ENCODE data around the gene EPHB3. TPM values are rescaled to one million over a fixed set of nuclear protein-coding genes. Genes with fewer than 3 reads are reported as not detected.

The EPHB3 gene
- total and polyA plus RNA-seq, 10 of the 15 experiments (the other 5 are each of a cell fraction or from before 2014, with no cell fraction given) = 0.09 TPM; not detected in 9

GRCh38 chr3:184542577-184542976 is 19.0 kb upstream of the EPHB3 start:
- H3K4me1 ChIP-seq (ENCODE audit: control insufficient read depth, insufficient read depth, low read length) = no peaks in the 10 kb centered on the region
- RAD21 ChIA-PET (ENCODE audit: unreplicated experiment) = interaction anchor here (0.7 to 2.8 kb wide), 2 partner anchors 148 to 171 kb away, joined by 4 to 14 read pairs; no protein-coding TSS in a partner anchor
- no TSS peak for BruUV-seq (replicated peaks)
- 0% methylated on average over 2 of the region's 4 CpGs for WGBS (ENCODE audit: insufficient coverage, insufficient replicate concordance, low lambda C conversion rate, missing lambda C conversion rate)
- no peak overlapping the region for H3K27ac ChIP-seq (ENCODE audit: control insufficient read depth, insufficient read depth)
- H3K79me2 ChIP-seq (ENCODE audit: control insufficient read depth, insufficient read depth, low read length) = no peaks in the 10 kb centered on the region
- ATAC-seq (no peak), DNase-seq (ENCODE audit: low read depth, low spot score) (no peak), FAIRE-seq (no peak)
- CTCF ChIA-PET = interaction anchor here (0.7 to 4.9 kb wide), 7 partner anchors 7 to 189 kb away, joined by 3 to 31 read pairs (median 4); no protein-coding TSS in a partner anchor
- in situ Hi-C loops (cut with MboI) = no loop called here
- intact Hi-C loops (cut with micrococcal nuclease; ENCODE audit: unreplicated experiment) = loop anchor here (5.0 kb wide), 3 partner anchors 75 to 645 kb away; no protein-coding TSS in a partner anchor
- no peaks in the 10 kb centered on the region for H3K9me3 ChIP-seq (replicated peaks; ENCODE audit: control insufficient read depth, insufficient read depth, low read length)
- SMC1A ChIA-PET (ENCODE audit: uncharacterized antibody, unreplicated experiment) = interaction anchor here (0.6 to 2.1 kb wide), 4 partner anchors 25 to 512 kb away, joined by 3 to 10 read pairs (median 4); no protein-coding TSS in a partner anchor
- no peaks in the 10 kb centered on the region for H3K36me3 ChIP-seq (ENCODE audit: control insufficient read depth in 2 of 2, insufficient read depth in 2 of 2, low read length in 1 of 2)
- H3K27me3 ChIP-seq (replicated peaks in 1 of 2; ENCODE audit: control insufficient read depth in 2 of 2, insufficient read depth in 2 of 2, low read length in 1 of 2) = peaks cover 0 to 1% of the 10 kb centered on the region in 2 experiments; a peak in 2 of 4 replicates
- H3K4me2 ChIP-seq (ENCODE audit: control insufficient read depth, insufficient read depth) = no peak overlapping the region
- POLR2A ChIA-PET = interaction anchor here (0.6 kb wide), 1 partner anchor 916 kb away, joined by 4 read pairs; no protein-coding TSS in a partner anchor
- no peak overlapping the region for H3K4me3 ChIP-seq
- no peak overlapping the region for H3K9ac ChIP-seq (ENCODE audit: control insufficient read depth, insufficient read depth, low read length)
- TF ChIP-seq ATF2 (IDR thresholded peaks at IDR 0.05; ENCODE audit: low read length) (no peak), SMC3 (IDR thresholded peaks at IDR 0.05; ENCODE audit: borderline replicate concordance, low read length) (no peak), E2F8 (IDR thresholded peaks at IDR 0.05; ENCODE audit: low read depth, partially characterized antibody) (no peak), MEF2A (IDR thresholded peaks at IDR 0.05; ENCODE audit: insufficient read depth, low read depth, low read length) (no peak), BMI1 (IDR thresholded peaks at IDR 0.05; ENCODE audit: borderline replicate concordance) (no peak), CREB1 (IDR thresholded peaks at IDR 0.05; ENCODE audit: low read depth) (no peak), CTCF (IDR thresholded peaks at IDR 0.05 in 2 of 3, conservative IDR thresholded peaks at IDR 0.05 in 1 of 3; ENCODE audit: control insufficient read depth in 2 of 3, extremely low read depth in 1 of 3, insufficient read depth in 1 of 3, low read depth in 3 of 3, low read length in 3 of 3) (no peak), MLLT1 (IDR thresholded peaks at IDR 0.05) (no peak), TAF1 (IDR thresholded peaks at IDR 0.05; ENCODE audit: borderline replicate concordance, low read depth, low read length) (no peak), KLF5 (IDR thresholded peaks at IDR 0.05; ENCODE audit: partially characterized antibody) (no peak), POU2F2 (IDR thresholded peaks at IDR 0.05; ENCODE audit: borderline replicate concordance, low read depth, low read length) (no peak)
- H2AFZ ChIP-seq (ENCODE audit: control insufficient read depth, low read depth, low read length) = no peak overlapping the region
- no peaks in the 10 kb centered on the region for H4K20me1 ChIP-seq (ENCODE audit: control insufficient read depth, insufficient read depth)

Data from GM12878 (cell line).